IMR-90 (cell line): ENCODE results near the gene SARS2.

Experiments
- FOS ChIP-seq: fragments of 150-350 bp; IDR thresholded peaks from 2 replicates; pipeline ENCODE4 v1.6.1; 2016; ENCODE audit warnings: low read depth, low read length
- MAFK ChIP-seq: IDR thresholded peaks from 2 replicates; pipeline ENCODE4 v1.6.1; 2012; ENCODE audit warnings: low read depth, low read length, improper control_type of control experiment
- MXI1 ChIP-seq: IDR thresholded peaks from 2 replicates; pipeline ENCODE4 v1.6.1; 2012; ENCODE audit warnings: low read depth, mild to moderate bottlenecking, low read length, moderate library complexity, borderline replicate concordance
- NFE2L2 ChIP-seq: fragments of 150-350 bp; IDR thresholded peaks from 2 replicates; pipeline ENCODE4 v1.6.1; 2016; ENCODE audit warnings: low read depth, mild to moderate bottlenecking, low read length
- POLR2A ChIP-seq: IDR thresholded peaks from 2 replicates; pipeline ENCODE4 v1.6.1; 2012; ENCODE audit warnings: mild to moderate bottlenecking, low read depth, low read length
- RAD21 ChIP-seq: IDR thresholded peaks from 2 replicates; pipeline ENCODE4 v1.6.1; 2012; ENCODE audit warnings: low read length, improper control_type of control experiment
- RCOR1 ChIP-seq: IDR thresholded peaks from 2 replicates; pipeline ENCODE4 v1.6.1; 2012; ENCODE audit warnings: mild to moderate bottlenecking, low read length, improper control_type of control experiment; ENCODE audit not compliant: insufficient replicate concordance
- RFX5 ChIP-seq: IDR thresholded peaks from 2 replicates; pipeline ENCODE4 v1.8.0; 2012; ENCODE audit warnings: low read depth, mild to moderate bottlenecking, low read length, moderate library complexity
- SMC3 ChIP-seq: fragments of 150-350 bp; IDR thresholded peaks from 2 replicates; pipeline ENCODE4 v1.6.1; 2016; ENCODE audit warnings: low read depth, mild to moderate bottlenecking, antibody characterized with exemption, low read length, moderate library complexity
- TF ChIP-seq, protein P1 (sequence below): conservative IDR thresholded peaks from 2 replicates; pipeline ENCODE4 v1.5.1; 2012; ENCODE audit warnings: mild to moderate bottlenecking, low read depth, low read length, improper control_type of control experiment
- TF ChIP-seq, protein P2 (sequence below): fragments of 150-350 bp; IDR thresholded peaks from 2 replicates; pipeline ENCODE4 v1.6.1; 2016; ENCODE audit warnings: low read depth, mild to moderate bottlenecking, low read length, moderate library complexity, borderline replicate concordance
- TF ChIP-seq, protein P3 (sequence below): fragments of 150-350 bp; IDR thresholded peaks from 2 replicates; pipeline ENCODE4 v1.6.1; 2017; ENCODE audit warnings: mild to moderate bottlenecking, antibody characterized with exemption, low read length, low read depth

DNA sequence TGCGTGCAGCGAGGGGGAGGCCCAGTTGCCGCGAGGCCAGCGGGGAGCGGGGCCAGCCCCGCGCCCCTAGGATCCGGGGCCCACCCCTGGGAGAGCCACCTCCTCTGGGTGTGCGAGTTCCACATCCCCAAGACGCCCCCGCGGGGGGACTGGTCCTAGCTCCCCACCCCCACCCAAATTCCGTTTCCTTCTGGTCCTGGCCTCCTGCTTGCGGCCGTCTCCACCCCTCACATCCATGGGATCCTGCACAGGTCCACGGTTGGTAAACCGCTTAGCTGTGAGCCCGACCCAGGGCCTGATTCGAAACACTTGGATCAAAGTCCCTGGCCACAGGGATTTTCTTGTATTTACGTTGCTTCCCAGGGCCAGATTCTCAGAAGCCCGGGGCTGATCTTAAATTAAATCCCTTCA, 45.3 kb upstream of the SARS2 start:
- TF ChIP-seq, protein P1, sequence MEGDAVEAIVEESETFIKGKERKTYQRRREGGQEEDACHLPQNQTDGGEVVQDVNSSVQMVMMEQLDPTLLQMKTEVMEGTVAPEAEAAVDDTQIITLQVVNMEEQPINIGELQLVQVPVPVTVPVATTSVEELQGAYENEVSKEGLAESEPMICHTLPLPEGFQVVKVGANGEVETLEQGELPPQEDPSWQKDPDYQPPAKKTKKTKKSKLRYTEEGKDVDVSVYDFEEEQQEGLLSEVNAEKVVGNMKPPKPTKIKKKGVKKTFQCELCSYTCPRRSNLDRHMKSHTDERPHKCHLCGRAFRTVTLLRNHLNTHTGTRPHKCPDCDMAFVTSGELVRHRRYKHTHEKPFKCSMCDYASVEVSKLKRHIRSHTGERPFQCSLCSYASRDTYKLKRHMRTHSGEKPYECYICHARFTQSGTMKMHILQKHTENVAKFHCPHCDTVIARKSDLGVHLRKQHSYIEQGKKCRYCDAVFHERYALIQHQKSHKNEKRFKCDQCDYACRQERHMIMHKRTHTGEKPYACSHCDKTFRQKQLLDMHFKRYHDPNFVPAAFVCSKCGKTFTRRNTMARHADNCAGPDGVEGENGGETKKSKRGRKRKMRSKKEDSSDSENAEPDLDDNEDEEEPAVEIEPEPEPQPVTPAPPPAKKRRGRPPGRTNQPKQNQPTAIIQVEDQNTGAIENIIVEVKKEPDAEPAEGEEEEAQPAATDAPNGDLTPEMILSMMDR, result no peak
- TF ChIP-seq NFE2L2 (no peak), FOS (no peak), MAFK (no peak), MXI1 (no peak), RCOR1 (no peak), SMC3 (no peak), POLR2A (no peak), RAD21 (no peak), RFX5 (no peak)
- TF ChIP-seq, protein P2, sequence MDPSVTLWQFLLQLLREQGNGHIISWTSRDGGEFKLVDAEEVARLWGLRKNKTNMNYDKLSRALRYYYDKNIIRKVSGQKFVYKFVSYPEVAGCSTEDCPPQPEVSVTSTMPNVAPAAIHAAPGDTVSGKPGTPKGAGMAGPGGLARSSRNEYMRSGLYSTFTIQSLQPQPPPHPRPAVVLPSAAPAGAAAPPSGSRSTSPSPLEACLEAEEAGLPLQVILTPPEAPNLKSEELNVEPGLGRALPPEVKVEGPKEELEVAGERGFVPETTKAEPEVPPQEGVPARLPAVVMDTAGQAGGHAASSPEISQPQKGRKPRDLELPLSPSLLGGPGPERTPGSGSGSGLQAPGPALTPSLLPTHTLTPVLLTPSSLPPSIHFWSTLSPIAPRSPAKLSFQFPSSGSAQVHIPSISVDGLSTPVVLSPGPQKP, result no peak
- TF ChIP-seq, protein P3, sequence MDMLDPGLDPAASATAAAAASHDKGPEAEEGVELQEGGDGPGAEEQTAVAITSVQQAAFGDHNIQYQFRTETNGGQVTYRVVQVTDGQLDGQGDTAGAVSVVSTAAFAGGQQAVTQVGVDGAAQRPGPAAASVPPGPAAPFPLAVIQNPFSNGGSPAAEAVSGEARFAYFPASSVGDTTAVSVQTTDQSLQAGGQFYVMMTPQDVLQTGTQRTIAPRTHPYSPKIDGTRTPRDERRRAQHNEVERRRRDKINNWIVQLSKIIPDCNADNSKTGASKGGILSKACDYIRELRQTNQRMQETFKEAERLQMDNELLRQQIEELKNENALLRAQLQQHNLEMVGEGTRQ, result no peak
